Fibroblast of gingiva (primary cell): ENCODE results near the gene GJA1.

Source experiments
- DNase-seq: peaks from one replicate; pipeline ENCODE4 v3.0.0-alpha.2; 2011; ENCODE audit warnings: low read depth

Gene GJA1

DNA sequence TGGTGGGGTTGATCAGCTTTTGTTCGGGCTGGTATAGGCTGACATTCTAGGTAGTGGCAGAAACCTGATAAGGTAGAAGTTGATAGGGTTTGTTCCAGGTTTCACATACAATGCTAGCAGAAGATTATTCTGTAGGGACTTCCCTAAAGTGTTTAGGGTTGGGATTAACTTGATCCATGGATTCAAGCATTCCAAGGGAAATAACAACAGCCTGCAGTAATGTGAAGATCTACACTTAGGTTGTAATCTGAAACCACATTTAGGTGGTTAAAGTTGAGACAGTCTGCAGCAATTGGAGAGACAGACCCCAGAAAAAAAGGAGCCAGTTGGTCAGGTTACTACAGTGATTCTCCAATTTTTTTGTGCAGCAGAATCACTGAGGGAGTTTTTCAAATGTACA, 56.1 kb downstream of the GJA1 start:
- no peak for DNase-seq

DNA sequence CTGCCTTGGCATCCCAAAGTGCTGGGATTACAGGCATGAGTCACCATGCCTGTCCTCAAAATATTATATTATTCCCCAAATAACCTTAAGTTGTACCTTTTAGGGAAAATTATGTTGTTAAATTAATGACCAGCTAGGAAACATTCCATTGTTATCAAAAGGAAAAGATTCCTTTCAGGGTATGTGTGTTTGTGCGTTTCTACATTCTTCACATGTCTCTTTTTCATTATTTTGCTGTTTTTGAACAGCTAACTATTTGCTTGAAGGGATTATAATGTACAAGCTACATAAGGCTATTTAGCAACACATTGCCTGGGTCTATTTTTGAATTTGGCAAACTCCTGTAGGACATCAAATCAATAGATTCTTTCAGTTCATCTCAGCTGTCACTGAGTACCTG, 57.1 kb downstream of the GJA1 start:
- DNase-seq = no peak

DNA sequence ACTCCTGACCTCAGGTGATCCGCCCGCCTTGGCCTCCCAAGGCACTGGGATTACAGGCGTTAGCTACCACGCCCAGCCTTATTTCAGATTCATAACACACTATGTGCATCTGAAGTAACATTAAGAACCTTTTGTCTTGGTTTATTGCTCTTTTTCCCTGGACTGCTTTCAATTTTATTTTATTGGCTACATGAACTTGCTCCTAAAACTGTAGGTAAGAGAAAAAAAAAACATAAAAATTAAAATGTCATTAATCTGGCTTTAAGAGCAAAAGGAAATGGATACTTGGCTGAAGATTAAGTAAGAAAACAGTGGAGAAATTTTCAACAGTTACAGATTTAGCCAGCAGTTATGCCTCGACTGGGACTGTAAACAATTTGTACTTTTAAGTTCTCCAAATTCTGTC, 62.5 kb downstream of the GJA1 start:
- no peak for DNase-seq

DNA sequence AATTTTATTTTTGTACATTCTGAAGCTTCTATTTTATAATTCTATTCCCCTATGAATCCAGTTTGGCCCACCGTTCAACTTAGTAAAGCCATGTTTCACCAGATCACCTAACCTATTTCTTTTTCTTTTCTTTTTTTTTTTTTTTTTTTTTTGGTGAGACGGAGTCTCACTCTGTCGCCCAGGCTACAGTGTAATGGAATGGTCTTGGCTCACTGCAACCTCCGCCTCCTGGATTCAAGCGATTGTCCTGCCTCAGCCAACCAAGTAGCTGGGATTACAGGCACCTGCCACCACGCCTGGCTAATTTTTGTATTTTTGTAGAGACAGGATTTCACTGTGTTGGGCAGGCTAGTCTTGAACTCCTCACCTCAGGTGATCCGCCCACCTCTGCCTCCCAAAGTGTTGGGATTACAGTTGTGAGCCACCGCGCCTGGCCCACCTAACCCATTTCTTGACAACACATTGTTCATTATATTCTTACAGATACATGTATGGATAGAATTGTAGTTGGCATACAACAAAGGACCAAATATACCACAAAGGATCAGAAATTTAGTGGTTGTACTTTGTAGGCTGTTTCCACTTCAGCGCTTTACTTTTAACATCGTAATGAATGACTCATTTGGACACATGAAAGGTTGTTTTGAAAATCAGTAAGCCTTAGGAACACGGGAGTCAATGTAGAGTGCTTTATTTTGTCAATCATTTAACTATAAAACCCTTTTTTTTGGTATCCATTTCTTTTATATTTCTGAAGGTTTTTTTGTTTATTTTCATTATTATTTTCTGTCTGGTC, 63.2 kb downstream of the GJA1 start:
- DNase-seq = no peak
